HG03103 (cell line): ENCODE results near the gene SSR3.
A peak's percentile ranks its signal among the peaks of the same experiment; 100 is the strongest.

ENCODE experiments used
- ATAC-seq: cut with Tn5 transposase; IDR thresholded peaks from one replicate; pipeline ENCODE4 v1.9.1; 2021; ENCODE audit warnings: low read depth; ENCODE audit not compliant: unreplicated experiment

The SSR3 gene

DNA sequence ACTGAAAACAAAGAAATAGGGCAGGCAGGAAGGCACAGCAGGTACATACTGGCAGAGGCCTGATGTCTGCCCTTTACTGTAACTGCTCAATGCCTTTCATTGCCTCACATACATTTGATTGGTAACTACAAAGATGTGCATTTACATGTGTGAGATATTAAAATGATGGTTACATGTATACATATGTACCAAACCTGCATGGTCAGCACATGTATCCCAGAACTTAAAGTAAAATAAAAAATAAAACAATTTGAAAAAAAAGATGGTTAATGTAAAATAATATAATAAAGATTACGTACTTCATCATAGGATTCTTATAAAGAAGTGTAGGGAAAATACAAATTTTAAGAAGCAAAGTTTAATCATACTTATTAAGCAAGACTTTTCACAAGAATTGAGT is 15.1 kb downstream of the SSR3 start:
- ATAC-seq = no peak

- no peak for ATAC-seq
These were observed 15.9 kb downstream of the SSR3 start for GRCh38 chr3:156539051-156539450.

- ATAC-seq = no peak
These were observed 18.2 kb downstream of the SSR3 start for GRCh38 chr3:156536524-156537316.

- ATAC-seq = no peak
These were observed 19.1 kb downstream of the SSR3 start for GRCh38 chr3:156535798-156536197.

- no peak for ATAC-seq
These were observed 19.7 kb downstream of the SSR3 start for GRCh38 chr3:156535162-156535627.

- ATAC-seq = no peak
These were observed 21.7 kb downstream of the SSR3 start for GRCh38 chr3:156533205-156533604.

- ATAC-seq = no peak
These were observed 22.2 kb downstream of the SSR3 start for GRCh38 chr3:156532730-156533129.

GRCh38 chr3:156530980-156531379 is 23.9 kb downstream of the SSR3 start:
- ATAC-seq = no peak

DNA sequence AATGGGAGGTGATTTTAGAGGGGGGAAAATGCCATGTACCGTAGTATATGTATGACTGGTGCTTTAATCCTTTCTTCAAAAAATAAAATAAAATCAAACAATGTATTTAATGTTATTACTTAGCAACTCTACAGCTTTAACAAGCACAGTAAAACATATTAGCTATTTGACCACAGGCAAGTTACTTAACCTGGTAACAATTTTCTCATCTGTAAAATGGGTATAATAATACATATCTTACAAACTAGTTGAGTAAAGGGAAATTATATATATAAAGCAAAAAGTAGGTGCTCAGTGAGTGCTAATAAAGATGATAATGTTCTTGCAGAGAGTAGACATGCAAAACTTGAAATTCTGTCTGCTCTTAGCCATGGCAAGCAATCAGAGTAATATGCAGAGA is 27.9 kb downstream of the SSR3 start:
- no peak for ATAC-seq

GRCh38 chr3:156525808-156526207 is 29.1 kb downstream of the SSR3 start:
- no peak for ATAC-seq

- no peak for ATAC-seq
These were observed 32.2 kb downstream of the SSR3 start for GRCh38 chr3:156522673-156523072.

DNA sequence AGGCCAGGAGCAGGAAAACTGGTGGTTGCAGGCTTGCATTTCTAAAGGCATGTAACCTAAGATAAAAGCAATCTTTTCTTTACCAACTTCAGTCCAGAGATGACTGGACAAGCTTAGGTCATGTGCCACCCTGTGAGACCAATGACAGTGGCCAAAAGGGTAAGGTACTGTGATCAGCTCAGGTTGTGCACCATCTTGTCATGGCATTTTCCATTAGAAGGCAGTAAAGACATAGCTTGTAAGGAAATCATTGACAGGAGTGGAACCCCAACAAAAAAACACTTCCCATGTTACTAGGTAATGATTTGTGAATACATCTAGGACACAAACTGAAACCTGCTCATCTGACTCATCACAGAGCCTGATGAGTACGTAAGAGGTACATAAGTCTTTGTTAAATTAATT is 35.2 kb downstream of the SSR3 start:
- ATAC-seq = peak; percentile 40

- ATAC-seq = no peak
These were observed 36.2 kb downstream of the SSR3 start for GRCh38 chr3:156518726-156519125.

- no peak for ATAC-seq
These were observed 38.0 kb downstream of the SSR3 start for GRCh38 chr3:156516961-156517360.

GRCh38 chr3:156516284-156516683 is 38.6 kb downstream of the SSR3 start:
- no peak for ATAC-seq

GRCh38 chr3:156513619-156514018 is 41.3 kb downstream of the SSR3 start:
- no peak for ATAC-seq

- ATAC-seq = no peak
These were observed 42.8 kb downstream of the SSR3 start for GRCh38 chr3:156511987-156512677.

DNA sequence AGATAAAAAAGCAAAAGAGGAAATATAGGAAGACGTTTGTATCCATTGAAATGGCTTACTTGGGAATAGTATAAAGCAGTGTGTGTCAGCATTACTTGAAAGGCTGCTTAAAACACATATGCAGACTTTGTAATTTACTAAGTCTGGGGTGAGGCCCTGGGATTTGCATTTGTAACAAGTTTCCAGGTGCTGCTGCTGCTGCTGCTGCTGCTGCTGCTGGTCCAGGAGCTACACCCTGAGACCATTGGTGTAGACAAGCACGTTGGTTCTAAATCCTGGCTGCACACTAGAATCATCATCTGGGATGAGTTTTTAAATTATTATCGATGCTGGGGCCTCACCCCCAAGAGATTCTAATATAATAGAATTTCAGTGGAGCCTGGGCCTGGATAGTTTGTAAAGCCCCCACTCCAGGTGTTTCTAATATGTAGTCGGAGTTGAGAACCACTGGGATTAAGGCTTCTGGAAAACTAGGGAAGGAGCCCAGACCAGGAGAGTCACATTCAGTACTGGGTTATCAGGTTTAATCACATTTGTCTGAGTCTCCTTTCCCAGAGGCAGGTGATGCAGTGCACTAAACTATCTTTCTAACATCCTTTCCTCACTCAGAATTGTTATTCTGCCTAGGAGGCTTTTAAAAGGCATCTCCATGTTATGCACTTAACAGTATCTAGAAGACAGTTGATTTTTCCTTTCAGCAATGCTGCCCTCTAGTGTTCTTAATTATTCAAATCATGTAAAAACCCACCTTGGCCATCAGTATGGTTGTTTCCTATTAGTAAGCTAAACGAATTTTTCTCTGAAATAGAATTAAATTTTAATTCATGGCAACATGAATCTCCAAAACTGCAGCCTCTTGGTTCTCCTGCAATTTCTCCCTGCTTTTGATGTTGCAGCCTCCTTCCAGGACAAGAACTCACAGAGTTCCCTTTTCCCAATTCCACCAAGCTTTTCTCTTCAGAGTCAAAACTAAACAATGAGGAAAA is 45.4 kb downstream of the SSR3 start:
- peak; percentile 65 for ATAC-seq

DNA sequence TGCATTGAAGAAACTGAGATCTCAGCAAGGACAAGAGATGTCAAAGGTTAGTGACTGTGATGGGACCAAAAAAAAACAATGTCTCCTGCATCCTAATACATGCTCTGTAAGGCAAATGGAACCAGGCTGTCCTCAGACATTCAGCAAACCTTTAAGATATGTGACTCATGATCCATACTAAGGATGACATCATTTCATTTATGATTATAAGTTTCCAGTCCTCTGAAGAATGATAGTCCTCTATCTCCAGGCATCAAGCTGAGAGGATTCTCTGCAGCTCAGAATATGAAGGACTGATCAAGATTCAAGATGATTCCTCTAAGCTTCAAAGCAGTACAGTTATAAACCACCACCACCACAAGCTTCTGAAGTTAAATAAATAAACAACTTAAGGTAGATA is 47.6 kb downstream of the SSR3 start:
- no peak for ATAC-seq

GRCh38 chr3:156498307-156498706 is 56.6 kb downstream of the SSR3 start:
- no peak for ATAC-seq

DNA sequence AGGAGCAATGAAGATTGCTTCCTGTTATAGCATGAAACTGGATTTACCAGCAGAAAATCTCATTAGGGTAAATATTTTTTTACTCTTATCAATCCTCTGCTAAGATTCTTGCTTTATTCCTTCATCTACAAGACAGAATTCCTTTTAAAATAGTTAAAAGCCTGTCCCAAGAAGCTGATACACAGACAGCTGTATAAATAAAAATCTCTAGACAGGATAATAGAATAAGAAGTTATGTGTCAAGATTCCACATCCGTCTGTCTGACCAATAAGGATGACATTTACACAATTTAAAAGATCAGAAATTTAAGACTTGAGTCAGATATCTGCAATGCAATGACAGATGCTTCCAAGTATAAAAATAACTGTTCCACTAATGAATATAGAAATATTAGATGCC is 57.6 kb downstream of the SSR3 start:
- no peak for ATAC-seq
